A549 (cell line): ENCODE measurements around the gene ZNF865. TPM values are rescaled to one million over a fixed set of nuclear protein-coding genes. Genes with fewer than 3 reads are reported as not detected.

ENCODE experiments used
- ATAC-seq, 2 experiments: fragments of 200-7000 bp in 1 of 2; fragments of >200 bp in 1 of 2; cut with Nextera tagmentation in 1 of 2; cut with Tn5 transposase in 1 of 2; 3 replicates each; pipeline versions ENCODE4 v1.8.0 to v1.9.1; 2018 to 2020; ENCODE audit warnings: mild to moderate bottlenecking in 1 of 2, moderate library complexity in 1 of 2
- CTCF ChIA-PET: fragments of 300-600 bp; sonication (Branson Sonifier 250); formaldehyde crosslinking; extraction: SDS; loops from one replicate; lab custom pipeline; 2021; ENCODE audit warnings: antibody characterized with exemption, inconsistent platforms; lab: Yijun Ruan, JAX
- POLR2A ChIA-PET: fragments of 350-600 bp; formaldehyde crosslinking; extraction: SDS; loops from one replicate; lab custom pipeline; 2021; ENCODE audit warnings: antibody characterized with exemption, inconsistent platforms; lab: Yijun Ruan, JAX
- DNase-seq, 2 experiments: peaks; one replicate each; pipeline versions ENCODE4 v3.0.0 to v3.0.0-alpha.2; 2011 to 2016; ENCODE audit warnings: low read depth in 1 of 2, low spot score in 1 of 2
- FAIRE-seq: peaks from 2 replicates; lab custom pipeline; 2011; peaks lifted over from hg19 to GRCh38; lab: Jason Lieb, UNC
- H3K27ac ChIP-seq, 2 experiments: fragments of >200 bp; sonication (Bioruptor Twin); formaldehyde crosslinking; 3 replicates each; pipeline ENCODE4 v1.5.1; 2016 to 2017
- H3K4me1 ChIP-seq: fragments of >200 bp; sonication (Bioruptor Twin); formaldehyde crosslinking; 3 replicates; pipeline ENCODE4 v1.6.1; 2016
- H3K4me2 ChIP-seq: fragments of >200 bp; sonication (Bioruptor Twin); formaldehyde crosslinking; 3 replicates; pipeline ENCODE4 v1.6.1; 2016
- H3K4me3 ChIP-seq: fragments of >200 bp; sonication (Bioruptor Twin); formaldehyde crosslinking; 3 replicates; pipeline ENCODE4 v1.5.1; 2016
- H3K9me3 ChIP-seq: fragments of >200 bp; sonication (Bioruptor Twin); formaldehyde crosslinking; 3 replicates; pipeline ENCODE4 v1.6.1; 2016
- CEBPB ChIP-seq, 2 experiments: fragments of >200 bp in 1 of 2; sonication (Bioruptor Twin) in 1 of 2; formaldehyde crosslinking in 1 of 2; IDR thresholded peaks; 2 replicates each; pipeline ENCODE4 v1.6.1; 2012 to 2016
- CHD4 ChIP-seq: fragments of 200-600 bp; sonication (generic); IDR thresholded peaks from 2 replicates; pipeline ENCODE4 v1.6.1; 2016; ENCODE audit warnings: antibody characterized with exemption, mild to moderate bottlenecking, borderline replicate concordance
- EHF ChIP-seq: fragments of 250-450 bp; sonication (Bioruptor Pico); IDR thresholded peaks from 2 replicates; pipeline ENCODE4 v1.5.0; 2020; ENCODE audit warnings: mild to moderate bottlenecking
- ESRRA ChIP-seq: fragments of 150-350 bp; IDR thresholded peaks from 2 replicates; pipeline ENCODE4 v1.6.1; 2014; ENCODE audit warnings: mild to moderate bottlenecking, low read length, borderline replicate concordance
- FOSB ChIP-seq: fragments of 250-450 bp; sonication (Bioruptor Pico); IDR thresholded peaks from 2 replicates; pipeline ENCODE4 v1.5.0; 2020; ENCODE audit warnings: mild to moderate bottlenecking, moderate library complexity
- FOXS1 ChIP-seq: fragments of 250-450 bp; sonication (Bioruptor Pico); IDR thresholded peaks from 2 replicates; pipeline ENCODE4 v1.5.0; 2020; ENCODE audit warnings: mild to moderate bottlenecking, moderate library complexity
- JUN ChIP-seq, 2 experiments: fragments of >200 bp; sonication (Bioruptor Twin); formaldehyde crosslinking; IDR thresholded peaks; 2 replicates in 1 of 2; 3 replicates in 1 of 2; pipeline ENCODE4 v1.6.1; 2016 to 2017
- KDM5A ChIP-seq: fragments of 200-600 bp; sonication (generic); IDR thresholded peaks from 2 replicates; pipeline ENCODE4 v1.6.1; 2016; ENCODE audit warnings: antibody characterized with exemption, mild to moderate bottlenecking
- MYC ChIP-seq: IDR thresholded peaks from 2 replicates; pipeline ENCODE4 v1.6.1; 2012; ENCODE audit warnings: mild to moderate bottlenecking, inconsistent platforms, low read length, improper control_type of control experiment, borderline replicate concordance
- NFE2L2 ChIP-seq: fragments of 150-350 bp; conservative IDR thresholded peaks from 2 replicates; pipeline ENCODE4 v1.6.1; 2014; ENCODE audit warnings: low read length
- NR3C1 ChIP-seq: fragments of >200 bp; sonication (Bioruptor Twin); formaldehyde crosslinking; IDR thresholded peaks from 3 replicates; pipeline ENCODE4 v1.6.1; 2017
- RAD21 ChIP-seq, 2 experiments: fragments of >200 bp in 1 of 2; sonication (Bioruptor Twin) in 1 of 2; formaldehyde crosslinking in 1 of 2; IDR thresholded peaks in 1 of 2; conservative IDR thresholded peaks in 1 of 2; 2 replicates in 1 of 2; 3 replicates in 1 of 2; pipeline ENCODE4 v1.6.1; 2012 to 2018; ENCODE audit warnings: inconsistent platforms in 1 of 2
- RARB ChIP-seq: fragments of 250-450 bp; sonication (Bioruptor Pico); IDR thresholded peaks from 2 replicates; pipeline ENCODE4 v1.8.0; 2021; ENCODE audit warnings: mild to moderate bottlenecking, moderate library complexity
- RCOR1 ChIP-seq: fragments of 150-350 bp; IDR thresholded peaks from 2 replicates; pipeline ENCODE4 v1.6.1; 2014; ENCODE audit warnings: antibody characterized with exemption, low read length, low read depth
- RFX5 ChIP-seq: fragments of 450-650 bp; IDR thresholded peaks from 2 replicates; pipeline ENCODE4 v1.7.1; 2014; ENCODE audit warnings: antibody characterized with exemption, mild to moderate bottlenecking, moderate library complexity
- SMC3 ChIP-seq: fragments of >200 bp; sonication (Bioruptor Twin); formaldehyde crosslinking; IDR thresholded peaks from 3 replicates; pipeline ENCODE4 v1.6.1; 2018; ENCODE audit warnings: inconsistent platforms
- ZFP36 ChIP-seq: fragments of 450-650 bp; IDR thresholded peaks from 2 replicates; pipeline ENCODE4 v1.6.1; 2014; ENCODE audit warnings: borderline replicate concordance; ENCODE audit not compliant: partially characterized antibody
- WGBS: methylation state at CpG from one replicate; pipeline ENCODE4 v1.1.6; 2017; ENCODE audit errors: missing lambda C conversion rate; 5-methylcytosine and 5-hydroxymethylcytosine counted together
- polyA plus RNA-seq, 4 experiments: library from polyadenylated mRNA; depleted of rRNA in 3 of 4; stranded (reverse); fragments of >200 nt; fragmentation: RNase III in 1 of 4; extraction: RNeasy Plus Mini Kit Qiagen cat#74134 plus additional on column Dnase treatment in 1 of 4; gene quantifications; 2 replicates in 3 of 4; 3 replicates in 1 of 4; pipeline ENCODE4 v1.2.3, GENCODE V29; 2011 to 2017
- TF ChIP-seq, protein P1 (sequence below): fragments of 200-600 bp; sonication (generic); IDR thresholded peaks from 2 replicates; pipeline ENCODE4 v1.6.1; 2016; ENCODE audit warnings: antibody characterized with exemption, mild to moderate bottlenecking, moderate library complexity
- TF ChIP-seq, protein P2 (sequence below): fragments of 250-450 bp; sonication (Bioruptor Pico); IDR thresholded peaks from 2 replicates; pipeline ENCODE4 v1.5.0; 2020; ENCODE audit warnings: low read depth, mild to moderate bottlenecking, moderate library complexity
- TF ChIP-seq, protein P3 (sequence below): IDR thresholded peaks from 2 replicates; pipeline ENCODE4 v1.6.1; 2012

ZNF865 gene
- polyA plus RNA-seq, 2 of the 4 experiments (the other 2 are of a cell fraction) = 2.1 to 7.9 TPM

DNA sequence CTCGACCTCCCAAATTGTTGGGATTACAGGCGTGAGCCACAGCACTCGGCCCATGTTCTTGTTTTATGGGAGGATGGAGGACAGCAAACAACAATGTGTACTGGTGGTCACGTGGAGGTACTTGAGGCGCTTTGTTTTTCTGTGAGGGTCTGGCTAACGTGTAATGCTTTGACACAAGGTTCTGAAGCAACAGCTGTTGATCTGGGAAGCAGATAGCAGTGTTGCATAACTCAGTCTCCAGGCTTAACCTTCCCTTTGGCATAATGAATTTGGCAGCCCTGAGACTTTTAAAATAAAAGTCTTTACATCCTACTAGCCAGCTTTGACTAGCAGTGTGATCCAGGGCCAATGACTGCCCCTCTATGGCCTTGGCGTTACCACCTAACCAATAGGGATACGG, 28.4 kb downstream of the ZNF865 start:
- no peak for DNase-seq
- Histone ChIP-seq H3K4me1 (peaks cover 17% of the 10 kb centered on the region), H3K4me2 (peak overlapping the region; percentile 70), H3K4me3 (no peak overlapping the region; the same call in 2 of the 3 replicates), H3K9me3 (no peaks in the 10 kb centered on the region), H3K27ac (peak overlapping the region in 1 of 2 experiments; percentile 88; a peak in 4 of 6 replicates)
- CTCF ChIA-PET = interaction anchor here (0.9 to 24.9 kb wide), 23 partner anchors 11 to 498 kb away, joined by 3 to 363 read pairs (median 14); partner anchors contain the start of genes U2AF2, ZNF581, ZNF628 and ZNF784
- POLR2A ChIA-PET = interaction anchor here (0.7 to 2.0 kb wide), 6 partner anchors 9 to 1950 kb away, joined by 3 to 27 read pairs (median 6); partner anchors contain the start of gene ZNF784
- no peak for ATAC-seq
- 95% methylated on average over 8 of the region's 8 CpGs for WGBS
- no peak for FAIRE-seq
- TF ChIP-seq CEBPB (IDR thresholded peaks at IDR 0.05) (0 out of 4 replicates have a peak, but pooled peaks of 1 of the 2 experiments have one; percentile 9), RFX5 (no peak)

DNA sequence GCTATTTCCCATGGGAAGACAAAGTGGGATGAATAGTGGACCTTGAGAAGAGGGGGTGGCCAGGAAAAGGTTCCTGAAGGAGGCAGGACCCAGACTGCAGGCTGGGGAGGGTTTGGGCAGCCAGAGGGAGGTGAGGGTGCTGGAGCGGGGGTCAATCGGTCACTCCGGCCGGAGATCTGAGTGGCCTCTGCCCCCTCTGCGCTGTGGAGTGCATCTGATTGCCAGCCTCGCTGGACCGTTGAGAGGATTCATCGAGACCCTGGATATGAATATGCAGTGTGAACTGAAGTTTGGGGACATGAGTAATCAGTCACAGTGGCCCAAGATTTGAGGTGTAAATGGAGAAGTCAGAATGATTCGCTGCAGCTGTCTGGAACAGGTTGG, 29.9 kb downstream of the ZNF865 start:
- TF ChIP-seq JUN (IDR thresholded peaks at IDR 0.05) (no peak), RARB (CRISPR knock-in tag) (no peak), MYC (no peak), EHF (CRISPR knock-in tag) (no peak), FOXS1 (CRISPR knock-in tag) (no peak), CHD4 (no peak), NFE2L2 (no peak), SMC3 (no peak), NR3C1 (no peak)
- TF ChIP-seq, protein P1, sequence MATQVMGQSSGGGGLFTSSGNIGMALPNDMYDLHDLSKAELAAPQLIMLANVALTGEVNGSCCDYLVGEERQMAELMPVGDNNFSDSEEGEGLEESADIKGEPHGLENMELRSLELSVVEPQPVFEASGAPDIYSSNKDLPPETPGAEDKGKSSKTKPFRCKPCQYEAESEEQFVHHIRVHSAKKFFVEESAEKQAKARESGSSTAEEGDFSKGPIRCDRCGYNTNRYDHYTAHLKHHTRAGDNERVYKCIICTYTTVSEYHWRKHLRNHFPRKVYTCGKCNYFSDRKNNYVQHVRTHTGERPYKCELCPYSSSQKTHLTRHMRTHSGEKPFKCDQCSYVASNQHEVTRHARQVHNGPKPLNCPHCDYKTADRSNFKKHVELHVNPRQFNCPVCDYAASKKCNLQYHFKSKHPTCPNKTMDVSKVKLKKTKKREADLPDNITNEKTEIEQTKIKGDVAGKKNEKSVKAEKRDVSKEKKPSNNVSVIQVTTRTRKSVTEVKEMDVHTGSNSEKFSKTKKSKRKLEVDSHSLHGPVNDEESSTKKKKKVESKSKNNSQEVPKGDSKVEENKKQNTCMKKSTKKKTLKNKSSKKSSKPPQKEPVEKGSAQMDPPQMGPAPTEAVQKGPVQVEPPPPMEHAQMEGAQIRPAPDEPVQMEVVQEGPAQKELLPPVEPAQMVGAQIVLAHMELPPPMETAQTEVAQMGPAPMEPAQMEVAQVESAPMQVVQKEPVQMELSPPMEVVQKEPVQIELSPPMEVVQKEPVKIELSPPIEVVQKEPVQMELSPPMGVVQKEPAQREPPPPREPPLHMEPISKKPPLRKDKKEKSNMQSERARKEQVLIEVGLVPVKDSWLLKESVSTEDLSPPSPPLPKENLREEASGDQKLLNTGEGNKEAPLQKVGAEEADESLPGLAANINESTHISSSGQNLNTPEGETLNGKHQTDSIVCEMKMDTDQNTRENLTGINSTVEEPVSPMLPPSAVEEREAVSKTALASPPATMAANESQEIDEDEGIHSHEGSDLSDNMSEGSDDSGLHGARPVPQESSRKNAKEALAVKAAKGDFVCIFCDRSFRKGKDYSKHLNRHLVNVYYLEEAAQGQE = no peak
- TF ChIP-seq, protein P2, sequence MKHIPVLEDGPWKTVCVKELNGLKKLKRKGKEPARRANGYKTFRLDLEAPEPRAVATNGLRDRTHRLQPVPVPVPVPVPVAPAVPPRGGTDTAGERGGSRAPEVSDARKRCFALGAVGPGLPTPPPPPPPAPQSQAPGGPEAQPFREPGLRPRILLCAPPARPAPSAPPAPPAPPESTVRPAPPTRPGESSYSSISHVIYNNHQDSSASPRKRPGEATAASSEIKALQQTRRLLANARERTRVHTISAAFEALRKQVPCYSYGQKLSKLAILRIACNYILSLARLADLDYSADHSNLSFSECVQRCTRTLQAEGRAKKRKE (CRISPR knock-in tag) = no peak
- TF ChIP-seq, protein P3, sequence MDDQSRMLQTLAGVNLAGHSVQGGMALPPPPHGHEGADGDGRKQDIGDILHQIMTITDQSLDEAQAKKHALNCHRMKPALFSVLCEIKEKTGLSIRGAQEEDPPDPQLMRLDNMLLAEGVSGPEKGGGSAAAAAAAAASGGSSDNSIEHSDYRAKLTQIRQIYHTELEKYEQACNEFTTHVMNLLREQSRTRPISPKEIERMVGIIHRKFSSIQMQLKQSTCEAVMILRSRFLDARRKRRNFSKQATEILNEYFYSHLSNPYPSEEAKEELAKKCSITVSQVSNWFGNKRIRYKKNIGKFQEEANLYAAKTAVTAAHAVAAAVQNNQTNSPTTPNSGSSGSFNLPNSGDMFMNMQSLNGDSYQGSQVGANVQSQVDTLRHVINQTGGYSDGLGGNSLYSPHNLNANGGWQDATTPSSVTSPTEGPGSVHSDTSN = no peak
- WGBS = 9% methylated on average over 9 of the region's 9 CpGs
- Histone ChIP-seq H3K4me2 (peak overlapping the region; percentile 99), H3K9me3 (no peaks in the 10 kb centered on the region), H3K27ac (peak overlapping the region; percentile 88 to 94), H3K4me3 (peak overlapping the region; percentile 76), H3K4me1 (peaks cover 22% of the 10 kb centered on the region)
- ChIA-PET POLR2A (interaction anchor here (0.6 to 2.5 kb wide), 9 partner anchors 11 to 115 kb away, joined by 3 to 9 read pairs (median 7); partner anchors contain the start of genes FIZ1, U2AF2, ZNF524 and ZNF784), CTCF (interaction anchor here (1.0 to 24.9 kb wide), 10 partner anchors 9 to 168 kb away, joined by 3 to 363 read pairs (median 43); partner anchors contain the start of genes CCDC106, ZNF581, ZNF784 and ZNF865)
- DNase-seq (no peak), FAIRE-seq (no peak), ATAC-seq (no peak)

DNA sequence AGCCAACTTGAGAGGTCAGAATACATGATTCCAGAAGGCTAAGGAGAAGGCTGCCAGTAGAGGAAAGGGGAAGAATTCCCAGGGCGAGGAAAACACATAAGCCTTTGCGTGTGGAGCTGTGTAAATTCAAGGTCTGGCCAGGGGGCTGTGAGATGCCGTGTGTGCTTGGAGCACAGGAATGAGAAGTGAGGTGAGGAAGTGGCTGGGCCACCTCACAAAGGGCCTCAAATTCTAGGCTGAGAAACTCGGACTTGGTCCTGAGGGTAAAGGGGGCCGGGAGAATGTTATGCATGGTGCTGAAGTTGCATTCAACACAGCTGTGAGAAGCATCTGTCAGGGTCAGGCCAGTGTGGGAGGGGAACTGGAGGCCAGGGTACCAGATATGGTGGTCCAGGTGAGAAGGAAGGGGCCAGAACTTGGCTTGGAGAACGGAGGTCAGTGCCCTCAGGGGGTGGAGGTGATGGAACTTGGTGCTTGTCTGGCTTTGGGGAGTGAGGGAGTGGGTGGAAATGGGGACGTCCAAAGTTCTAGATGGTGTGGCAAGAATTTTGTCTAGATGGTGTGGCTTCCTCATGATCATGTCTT, 30.5 kb downstream of the ZNF865 start:
- 46% methylated on average over 7 of the region's 7 CpGs for WGBS
- ATAC-seq (no peak), FAIRE-seq (no peak), DNase-seq (no peak)
- Histone ChIP-seq H3K4me1 (peaks cover 23% of the 10 kb centered on the region), H3K9me3 (no peaks in the 10 kb centered on the region), H3K4me2 (peak overlapping the region; percentile 99), H3K4me3 (peak overlapping the region; percentile 76), H3K27ac (peak overlapping the region; percentile 88 to 94; a peak in 5 of 6 replicates)
- no peak for TF ChIP-seq SMC3
- no peak for TF ChIP-seq FOXS1 (CRISPR knock-in tag)
- no peak for TF ChIP-seq MYC
- no peak for TF ChIP-seq ESRRA
- TF ChIP-seq EHF (CRISPR knock-in tag) = no peak
- no peak for TF ChIP-seq KDM5A
- no peak for TF ChIP-seq RCOR1
- TF ChIP-seq, protein P2 (CRISPR knock-in tag) = no peak
- TF ChIP-seq, protein P1 = no peak
- TF ChIP-seq FOSB (CRISPR knock-in tag) = no peak
- no peak for TF ChIP-seq RAD21 (conservative IDR thresholded peaks at IDR 0.05 in 1 of 2, IDR thresholded peaks at IDR 0.05 in 1 of 2)
- TF ChIP-seq ZFP36 = no peak
- POLR2A ChIA-PET = interaction anchor here (0.6 to 3.4 kb wide), 5 partner anchors 11 to 37 kb away, joined by 3 to 20 read pairs (median 6); partner anchors contain the start of genes CCDC106, FIZ1, U2AF2 and ZNF784
- CTCF ChIA-PET = interaction anchor here (1.6 to 24.9 kb wide), 6 partner anchors 10 to 475 kb away, joined by 3 to 363 read pairs (median 26); partner anchors contain the start of genes CCDC106 and ZNF865
